ENCODE data around the gene RHOXF2B. TPM values are rescaled to one million over a fixed set of nuclear protein-coding genes. Genes with fewer than 3 reads are reported as not detected.
"Not testable (repeated sequence)": the region's sequence is repeated elsewhere in the genome, so short reads cannot be mapped to it uniquely, and the experiment has no call there.

Gene RHOXF2B
- total RNA-seq, 2 experiments from 2014 or later = not detected

- H3K27ac Mint-ChIP-seq; H3K4me1 Mint-ChIP-seq; H3K9me3 Mint-ChIP-seq; POLR2A ChIA-PET; CTCF ChIA-PET; H3K4me3 Mint-ChIP-seq; H3K27me3 Mint-ChIP-seq; DNase-seq; H3K36me3 Mint-ChIP-seq (ENCODE audit: low read depth): not testable (repeated sequence)
These were observed 37.3 kb downstream of the RHOXF2B start for GRCh38 chrX:120040176-120040575.

GRCh38 chrX:120039087-120039733, 38.3 kb downstream of the RHOXF2B start:
- H3K36me3 Mint-ChIP-seq (ENCODE audit: low read depth); H3K4me3 Mint-ChIP-seq; H3K9me3 Mint-ChIP-seq; H3K4me1 Mint-ChIP-seq; CTCF ChIA-PET; H3K27ac Mint-ChIP-seq; H3K27me3 Mint-ChIP-seq; DNase-seq; POLR2A ChIA-PET: not testable (repeated sequence)

- Mint-ChIP-seq H3K4me1 (peaks cover 8% of the 10 kb centered on the region), H3K27ac (no peak overlapping the region), H3K9me3 (no peaks in the 10 kb centered on the region), H3K27me3 (peaks cover 2% of the 10 kb centered on the region), H3K4me3 (no peak overlapping the region), H3K36me3 (ENCODE audit: low read depth) (no peaks in the 10 kb centered on the region)
- CTCF ChIA-PET = no interaction called here
- no peak for DNase-seq
- POLR2A ChIA-PET = no interaction called here
These were observed 40.8 kb downstream of the RHOXF2B start for GRCh38 chrX:120036704-120037103.

- H3K27me3 Mint-ChIP-seq; H3K9me3 Mint-ChIP-seq; H3K4me3 Mint-ChIP-seq; H3K4me1 Mint-ChIP-seq; H3K27ac Mint-ChIP-seq; POLR2A ChIA-PET; DNase-seq; H3K36me3 Mint-ChIP-seq (ENCODE audit: low read depth); CTCF ChIA-PET: not testable (repeated sequence)
These were observed 41.8 kb downstream of the RHOXF2B start for GRCh38 chrX:120035522-120036309.

- Mint-ChIP-seq H3K27ac (no peak overlapping the region), H3K4me3 (no peak overlapping the region), H3K9me3 (no peaks in the 10 kb centered on the region)
These were observed 48.1 kb downstream of the RHOXF2B start for GRCh38 chrX:120029354-120029753.

GRCh38 chrX:120023259-120023658, 54.2 kb downstream of the RHOXF2B start:
- Mint-ChIP-seq H3K27ac (no peak overlapping the region), H3K4me3 (no peak overlapping the region), H3K27me3 (peaks cover 11% of the 10 kb centered on the region), H3K4me1 (no peaks in the 10 kb centered on the region), H3K9me3 (no peaks in the 10 kb centered on the region), H3K36me3 (ENCODE audit: low read depth) (no peaks in the 10 kb centered on the region)
- ChIA-PET POLR2A (no interaction called here), CTCF (no interaction called here)
- no peak for DNase-seq

More at GRCh38 chrX:120029354-120029753, 48.1 kb downstream of the RHOXF2B start:
- Mint-ChIP-seq H3K27me3 (peaks cover 11% of the 10 kb centered on the region), H3K36me3 (ENCODE audit: low read depth) (no peaks in the 10 kb centered on the region), H3K4me1 (no peaks in the 10 kb centered on the region)
- ChIA-PET POLR2A (no interaction called here), CTCF (no interaction called here)
- no peak for DNase-seq

GRCh38 chrX:120022763-120023162, 54.7 kb downstream of the RHOXF2B start:
- CTCF ChIA-PET = no interaction called here
- POLR2A ChIA-PET = no interaction called here
- no peak overlapping the region for H3K4me3 Mint-ChIP-seq
- DNase-seq = no peak
- H3K27me3 Mint-ChIP-seq = peaks cover 13% of the 10 kb centered on the region
- H3K4me1 Mint-ChIP-seq = no peaks in the 10 kb centered on the region
- H3K27ac Mint-ChIP-seq = no peak overlapping the region
- no peaks in the 10 kb centered on the region for H3K36me3 Mint-ChIP-seq (ENCODE audit: low read depth)
- H3K9me3 Mint-ChIP-seq = no peaks in the 10 kb centered on the region

Other genes starting within 250 kb of the RHOXF2B start
- 10 to 100 TPM in 1 of 2 experiments, 1 to 10 TPM in 1; 9.4 to 11.2 TPM for gene UPF3B, start 224.7 kb downstream of the RHOXF2B start, total RNA-seq
- 10 to 100 TPM; 33.0 to 36.2 TPM for gene RNF113A, start 206.0 kb downstream of the RHOXF2B start, total RNA-seq
- gene NDUFA1, start 205.9 kb downstream of the RHOXF2B start, total RNA-seq = 100 to 1,000 TPM; 104 to 108 TPM
- gene AKAP14, start 181.8 kb downstream of the RHOXF2B start, total RNA-seq = not detected
- 10 to 100 TPM; 10.2 to 10.4 TPM for gene NKAP, start 133.9 kb downstream of the RHOXF2B start, total RNA-seq
- gene RHOXF1, start 38.2 kb upstream of the RHOXF2B start, total RNA-seq = not detected
- not detected for gene RHOXF2, start 80.9 kb upstream of the RHOXF2B start, total RNA-seq
- gene ZBTB33, start 173.1 kb upstream of the RHOXF2B start, total RNA-seq = 10 to 100 TPM; 17.9 to 19.5 TPM
- not detected for gene TMEM255A, start 233.8 kb upstream of the RHOXF2B start, total RNA-seq

All from activated CD4-positive, alpha-beta memory T cell treated with anti-CD3 and anti-CD28 coated beads, Interleukin-2, amount 10 ng/mL, durations not matched to agents 7 days and 5 days (primary cell).